CD4-positive, alpha-beta memory T cell (primary cell): Measurements from ENCODE around the gene OR2D3. TPM values are rescaled to one million over a fixed set of nuclear protein-coding genes. Genes with fewer than 3 reads are reported as not detected.
"Not testable (repeated sequence)": the region's sequence is repeated elsewhere in the genome, so short reads cannot be mapped to it uniquely, and the experiment has no call there.

Source experiments
- CTCF ChIA-PET: fragments of 350-600 bp; sonication (Branson Sonifier 250); formaldehyde crosslinking; loops from one replicate; lab custom pipeline; 2021; ENCODE audit warnings: inconsistent platforms; ENCODE audit not compliant: partially characterized antibody; lab: Charles Lee
- POLR2A ChIA-PET: fragments of 350-600 bp; sonication (Branson Sonifier 250); formaldehyde crosslinking; loops from one replicate; lab custom pipeline; 2021; ENCODE audit not compliant: partially characterized antibody; lab: Charles Lee
- DNase-seq, 5 donors: peaks; one replicate each; pipeline versions ENCODE4 v3.0.0 to v3.0.0-alpha.2; 2020 to 2022; ENCODE audit warnings: mixed read lengths in 1 of 5
- H3K27ac ChIP-seq: one replicate; pipeline ENCODE4 v1.7.0; 2013; ENCODE audit warnings: low read depth, low read length
- H3K27me3 ChIP-seq: 2 replicates; pipeline ENCODE4 v1.7.0; 2013; ENCODE audit warnings: mild to moderate bottlenecking, low read length, moderate library complexity; ENCODE audit not compliant: insufficient read depth
- H3K36me3 ChIP-seq: 2 replicates; pipeline ENCODE4 v1.7.0; 2013; ENCODE audit warnings: mild to moderate bottlenecking, low read length, moderate library complexity; ENCODE audit not compliant: insufficient read depth
- H3K4me1 ChIP-seq: 2 replicates; pipeline ENCODE4 v1.7.0; 2013; ENCODE audit warnings: mild to moderate bottlenecking, low read length, moderate library complexity; ENCODE audit not compliant: insufficient read depth
- H3K4me3 ChIP-seq, 2 donors: one replicate each; pipeline ENCODE4 v1.7.0; 2013; ENCODE audit warnings: low read length in 2 of 2, mild to moderate bottlenecking in 1 of 2
- H3K9me3 ChIP-seq, 2 donors: one replicate each; pipeline ENCODE4 v1.7.0; 2013; ENCODE audit warnings: low read length in 2 of 2, control low read depth in 1 of 2; ENCODE audit not compliant: control insufficient read depth in 1 of 2
- H3K27ac Mint-ChIP-seq, 7 donors: one replicate each; pipeline ENCODE4 v1.8.0; 2020 to 2021; ENCODE audit warnings: mixed read lengths in 7 of 7, mild to moderate bottlenecking in 6 of 7, inconsistent platforms in 3 of 7, moderate library complexity in 3 of 7
- H3K27me3 Mint-ChIP-seq, 2 donors: one replicate each; pipeline ENCODE4 v1.8.0; 2020 to 2021; ENCODE audit warnings: mixed read lengths in 2 of 2
- H3K36me3 Mint-ChIP-seq, 2 donors: one replicate each; pipeline ENCODE4 v1.8.0; 2020 to 2021; ENCODE audit warnings: mixed read lengths in 2 of 2, inconsistent platforms in 1 of 2, mild to moderate bottlenecking in 1 of 2
- H3K4me1 Mint-ChIP-seq, 4 donors: one replicate each; pipeline ENCODE4 v1.8.0; 2020 to 2021; ENCODE audit warnings: mixed read lengths in 4 of 4, mild to moderate bottlenecking in 1 of 4
- H3K4me3 Mint-ChIP-seq, 8 donors: one replicate each; pipeline ENCODE4 v1.8.0; 2020 to 2021; ENCODE audit warnings: mixed read lengths in 8 of 8, mild to moderate bottlenecking in 7 of 8, moderate library complexity in 6 of 8, inconsistent platforms in 3 of 8
- H3K9me3 Mint-ChIP-seq, 8 donors: one replicate each; pipeline ENCODE4 v1.8.0; 2020 to 2021; ENCODE audit warnings: mixed read lengths in 8 of 8, mild to moderate bottlenecking in 5 of 8, inconsistent platforms in 3 of 8, moderate library complexity in 1 of 8
- intact Hi-C: fragments of 100-400 bp; cut with micrococcal nuclease; formaldehyde crosslinking; loops from one replicate; pipeline ENCODE4 v1.15.1; 2023
- polyA plus RNA-seq, 2 donors: library from polyadenylated mRNA; unstranded; fragments of 300-500 nt; fragmentation: Illumina TruSeq; gene quantifications; one replicate each; pipeline ENCODE4 v1.2.3, GENCODE V29; 2021
- total RNA-seq, 2 experiments: library from RNA; stranded (reverse); gene quantifications; one replicate each; pipeline ENCODE4 v1.2.3, GENCODE V29; 2021

OR2D3 gene
- total and polyA plus RNA-seq, 4 experiments from 2014 or later, result not detected

GRCh38 chr11:6962141-6962540 is 41.3 kb downstream of the OR2D3 start:
- H3K27me3 Mint-ChIP-seq, result peaks cover 0 to 2% of the 10 kb centered on the region in 2 donors
- no peak overlapping the region for H3K4me3 Mint-ChIP-seq
- H3K4me1 ChIP-seq, result no peaks in the 10 kb centered on the region
- H3K4me3 ChIP-seq, result no peak overlapping the region
- no peak overlapping the region for H3K27ac Mint-ChIP-seq
- no peaks in the 10 kb centered on the region for H3K36me3 ChIP-seq
- peaks cover 0 to 3% (median 0%) of the 10 kb centered on the region in 8 donors for H3K9me3 Mint-ChIP-seq
- no peaks in the 10 kb centered on the region for H3K4me1 Mint-ChIP-seq
- ChIA-PET POLR2A (no interaction called here), CTCF (no interaction called here)
- no peaks in the 10 kb centered on the region for H3K36me3 Mint-ChIP-seq
- H3K9me3 ChIP-seq, result no peaks in the 10 kb centered on the region
- no peaks in the 10 kb centered on the region for H3K27me3 ChIP-seq
- no peak overlapping the region for H3K27ac ChIP-seq
- intact Hi-C loops, result no loop called here
- DNase-seq, result no peak

GRCh38 chr11:6962673-6963072 is 41.9 kb downstream of the OR2D3 start:
- ChIA-PET CTCF (no interaction called here), POLR2A (no interaction called here)
- Mint-ChIP-seq H3K4me1 (no peaks in the 10 kb centered on the region), H3K36me3 (no peaks in the 10 kb centered on the region), H3K27ac (no peak overlapping the region), H3K4me3 (no peak overlapping the region), H3K27me3 (peaks cover 0 to 2% of the 10 kb centered on the region in 2 donors), H3K9me3 (peaks cover 0 to 5% (median 0%) of the 10 kb centered on the region in 8 donors)
- no peaks in the 10 kb centered on the region for H3K36me3 ChIP-seq
- no peak overlapping the region for H3K4me3 ChIP-seq
- H3K27me3 ChIP-seq, result no peaks in the 10 kb centered on the region
- intact Hi-C loops, result no loop called here
- no peak for DNase-seq
- H3K4me1 ChIP-seq, result no peaks in the 10 kb centered on the region
- no peak overlapping the region for H3K27ac ChIP-seq
- H3K9me3 ChIP-seq, result no peaks in the 10 kb centered on the region

- no peak overlapping the region for H3K4me3 Mint-ChIP-seq
- no peaks in the 10 kb centered on the region for H3K4me1 ChIP-seq
- no peaks in the 10 kb centered on the region for H3K27me3 ChIP-seq
- peaks cover 0 to 14% (median 9%) of the 10 kb centered on the region in 8 donors for H3K9me3 Mint-ChIP-seq
- no peak overlapping the region for H3K27ac ChIP-seq
- ChIA-PET POLR2A (no interaction called here), CTCF (interaction anchor here (0.6 kb wide), 1 partner anchor 9 kb away, joined by 3 read pairs; no protein-coding TSS in a partner anchor)
- H3K36me3 Mint-ChIP-seq, result no peaks in the 10 kb centered on the region
- intact Hi-C loops, result no loop called here
- no peak for DNase-seq
- H3K4me3 ChIP-seq, result no peak overlapping the region
- H3K4me1 Mint-ChIP-seq, result no peaks in the 10 kb centered on the region
- H3K27ac Mint-ChIP-seq, result no peak overlapping the region
- peaks cover 2 to 3% of the 10 kb centered on the region in 2 donors for H3K27me3 Mint-ChIP-seq
- no peaks in the 10 kb centered on the region for H3K9me3 ChIP-seq
- H3K36me3 ChIP-seq, result no peaks in the 10 kb centered on the region
Measured at GRCh38 chr11:6968816-6969215, 48.0 kb downstream of the OR2D3 start.

- POLR2A ChIA-PET, H3K27me3 ChIP-seq, DNase-seq, H3K36me3 ChIP-seq, H3K27me3 Mint-ChIP-seq, H3K4me1 Mint-ChIP-seq, H3K27ac ChIP-seq, H3K4me3 ChIP-seq, H3K27ac Mint-ChIP-seq, CTCF ChIA-PET, H3K9me3 ChIP-seq, H3K36me3 Mint-ChIP-seq, intact Hi-C loops, H3K4me3 Mint-ChIP-seq, H3K4me1 ChIP-seq: not testable (repeated sequence)
- peaks cover 0 to 14% (median 9%) of the 10 kb centered on the region in 8 donors for H3K9me3 Mint-ChIP-seq
Measured at GRCh38 chr11:6969854-6970253, 49.1 kb downstream of the OR2D3 start.

Other genes starting within 250 kb of the OR2D3 start
- gene MRPL17, start 237.7 kb upstream of the OR2D3 start, total RNA-seq, result 10 to 100 TPM; 33.4 to 36.9 TPM
- gene MRPL17, start 237.7 kb upstream of the OR2D3 start, polyA plus RNA-seq, result 10 to 100 TPM; 12.7 to 42.6 TPM
- gene OR2AG2, start 149.0 kb upstream of the OR2D3 start, total RNA-seq, result not detected
- not detected for gene OR2AG2, start 149.0 kb upstream of the OR2D3 start, polyA plus RNA-seq
- gene OR2AG1, start 138.0 kb upstream of the OR2D3 start, total RNA-seq, result not detected
- not detected for gene OR2AG1, start 138.0 kb upstream of the OR2D3 start, polyA plus RNA-seq
- not detected for gene OR6A2, start 121.3 kb upstream of the OR2D3 start, total RNA-seq
- not detected for gene OR6A2, start 121.3 kb upstream of the OR2D3 start, polyA plus RNA-seq
- not detected for gene OR10A5, start 75.3 kb upstream of the OR2D3 start, total RNA-seq
- not detected for gene OR10A5, start 75.3 kb upstream of the OR2D3 start, polyA plus RNA-seq
- not detected for gene OR10A2, start 57.9 kb upstream of the OR2D3 start, total RNA-seq
- gene OR10A2, start 57.9 kb upstream of the OR2D3 start, polyA plus RNA-seq, result not detected
- not detected for gene OR10A4, start 44.4 kb upstream of the OR2D3 start, total RNA-seq
- gene OR10A4, start 44.4 kb upstream of the OR2D3 start, polyA plus RNA-seq, result not detected
- not detected for gene OR2D2, start 28.5 kb upstream of the OR2D3 start, total RNA-seq
- gene OR2D2, start 28.5 kb upstream of the OR2D3 start, polyA plus RNA-seq, result not detected
- not detected for gene ZNF215, start 5.4 kb downstream of the OR2D3 start, total RNA-seq
- not detected for gene ZNF215, start 5.4 kb downstream of the OR2D3 start, polyA plus RNA-seq
- not detected for gene ZNF214, start 99.3 kb downstream of the OR2D3 start, total RNA-seq
- gene ZNF214, start 99.3 kb downstream of the OR2D3 start, polyA plus RNA-seq, result not detected
- gene NLRP14, start 99.5 kb downstream of the OR2D3 start, total RNA-seq, result not detected
- not detected for gene NLRP14, start 99.5 kb downstream of the OR2D3 start, polyA plus RNA-seq
- gene RBMXL2, start 168.0 kb downstream of the OR2D3 start, total RNA-seq, result not detected
- gene RBMXL2, start 168.0 kb downstream of the OR2D3 start, polyA plus RNA-seq, result not detected